ENCODE results near the gene PEF1. TPM values are rescaled to one million over a fixed set of nuclear protein-coding genes. Genes with fewer than 3 reads are reported as not detected.

Gene PEF1
- total RNA-seq, 4 donors from 2014 or later, result 101 to 124 (median 115) TPM

GRCh38 chr1:31662463-31662862 lies 17.8 kb upstream of the PEF1 start:
- TF ChIP-seq POLR2A (IDR thresholded peaks at IDR 0.05) (no peak), CTCF (IDR thresholded peaks at IDR 0.05) (no peak)
- WGBS, 2 donors, result 77 to 92% methylated on average over 10 of the region's 12 CpGs
- intact Hi-C loops (cut with DNase I; ENCODE audit: low total_unique reads), result no loop called here
- DNase-seq (ENCODE audit: low spot score in 2 of 2), result no peak
- no peak overlapping the region for H3K4me3 ChIP-seq (ENCODE audit: low read depth, poor library complexity, severe bottlenecking)

GRCh38 chr1:31661856-31662255 lies 17.2 kb upstream of the PEF1 start:
- intact Hi-C loops (cut with DNase I; ENCODE audit: low total_unique reads), result no loop called here
- H3K4me3 ChIP-seq (ENCODE audit: low read depth, poor library complexity, severe bottlenecking), result no peak overlapping the region
- no peak for DNase-seq (ENCODE audit: low spot score in 2 of 2)
- 89% methylated on average over 6 of the region's 6 CpGs for WGBS, 2 donors
- TF ChIP-seq CTCF (IDR thresholded peaks at IDR 0.05), result no peak
- TF ChIP-seq POLR2A (IDR thresholded peaks at IDR 0.05), result no peak

- WGBS, 2 donors, result 67 to 78% methylated on average over 2 to 4 of the region's 4 CpGs
- H3K4me3 ChIP-seq (ENCODE audit: low read depth, poor library complexity, severe bottlenecking), result no peak overlapping the region
- intact Hi-C loops (cut with DNase I; ENCODE audit: low total_unique reads), result no loop called here
- TF ChIP-seq CTCF (IDR thresholded peaks at IDR 0.05), result no peak
- TF ChIP-seq POLR2A (IDR thresholded peaks at IDR 0.05), result no peak
- no peak for DNase-seq (ENCODE audit: low spot score in 2 of 2)
Observed at GRCh38 chr1:31660871-31661455, 16.3 kb upstream of the PEF1 start.

GRCh38 chr1:31659889-31660288 lies 15.2 kb upstream of the PEF1 start:
- TF ChIP-seq POLR2A (IDR thresholded peaks at IDR 0.05) (no peak), CTCF (IDR thresholded peaks at IDR 0.05) (no peak)
- intact Hi-C loops (cut with DNase I; ENCODE audit: low total_unique reads), result no loop called here
- WGBS, 2 donors, result 85 to 90% methylated on average over 3 of the region's 3 CpGs
- H3K4me3 ChIP-seq (ENCODE audit: low read depth, poor library complexity, severe bottlenecking), result no peak overlapping the region
- DNase-seq (ENCODE audit: low spot score in 2 of 2), result no peak

- TF ChIP-seq POLR2A (IDR thresholded peaks at IDR 0.05) (no peak), CTCF (IDR thresholded peaks at IDR 0.05) (no peak)
- 84 to 90% methylated on average over 3 of the region's 3 CpGs for WGBS, 2 donors
- no peak overlapping the region for H3K4me3 ChIP-seq (ENCODE audit: low read depth, poor library complexity, severe bottlenecking)
- intact Hi-C loops (cut with DNase I; ENCODE audit: low total_unique reads), result no loop called here
- no peak for DNase-seq (ENCODE audit: low spot score in 2 of 2)
Observed at GRCh38 chr1:31658721-31659120, 14.0 kb upstream of the PEF1 start.

- H3K4me3 ChIP-seq (ENCODE audit: low read depth, poor library complexity, severe bottlenecking), result no peak overlapping the region
- DNase-seq (ENCODE audit: low spot score in 2 of 2), result no peak
- 84 to 91% methylated on average over 12 of the region's 12 CpGs for WGBS, 2 donors
- TF ChIP-seq CTCF (IDR thresholded peaks at IDR 0.05), result no peak
- no peak for TF ChIP-seq POLR2A (IDR thresholded peaks at IDR 0.05)
- intact Hi-C loops (cut with DNase I; ENCODE audit: low total_unique reads), result no loop called here
Observed at GRCh38 chr1:31657972-31658510, 13.4 kb upstream of the PEF1 start.
